HCEC 1CT (cell line): ENCODE data around the gene STK24.

Experiments used
- DNase-seq: peaks from one replicate; pipeline ENCODE4 v3.0.0-alpha.2; 2017

The STK24 gene

DNA sequence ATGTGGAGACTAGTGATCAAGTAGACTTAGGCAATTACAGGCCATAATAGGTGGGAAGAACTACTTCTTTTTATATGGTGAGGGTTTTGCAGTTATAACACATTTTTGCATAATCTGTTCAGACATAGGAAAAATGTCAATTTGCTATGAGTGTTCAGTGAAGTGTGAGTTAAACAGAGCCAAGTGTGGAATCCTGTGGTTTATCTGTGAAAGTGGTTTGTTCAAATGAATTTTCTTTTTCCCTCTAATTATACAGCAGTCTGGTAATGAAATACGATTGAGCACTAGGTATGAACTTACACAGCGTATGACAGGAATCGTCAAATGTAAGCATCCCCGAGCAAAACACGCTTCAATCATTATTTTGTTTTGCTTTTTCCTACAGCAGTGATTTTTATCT is 178.3 kb downstream of the STK24 start:
- DNase-seq, result no peak

DNA sequence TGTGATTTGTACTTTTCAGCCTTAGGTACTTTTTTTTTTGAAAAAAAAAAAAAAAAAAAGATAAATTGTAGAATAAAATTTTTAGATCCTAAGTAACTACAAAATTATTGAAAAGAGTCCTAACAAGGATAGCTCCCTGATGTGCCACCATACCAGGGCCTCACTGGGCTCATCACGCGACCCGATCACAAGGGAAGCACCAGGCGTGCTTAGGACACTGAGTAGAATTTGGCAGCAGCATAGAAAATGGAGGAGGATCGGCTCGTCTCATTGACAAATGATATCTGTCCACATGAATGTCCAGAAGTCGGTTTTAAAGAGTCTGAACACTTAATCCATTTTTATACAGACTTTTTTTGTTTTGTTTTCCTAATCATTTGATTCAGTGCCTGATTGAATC is 179.0 kb downstream of the STK24 start:
- no peak for DNase-seq

DNA sequence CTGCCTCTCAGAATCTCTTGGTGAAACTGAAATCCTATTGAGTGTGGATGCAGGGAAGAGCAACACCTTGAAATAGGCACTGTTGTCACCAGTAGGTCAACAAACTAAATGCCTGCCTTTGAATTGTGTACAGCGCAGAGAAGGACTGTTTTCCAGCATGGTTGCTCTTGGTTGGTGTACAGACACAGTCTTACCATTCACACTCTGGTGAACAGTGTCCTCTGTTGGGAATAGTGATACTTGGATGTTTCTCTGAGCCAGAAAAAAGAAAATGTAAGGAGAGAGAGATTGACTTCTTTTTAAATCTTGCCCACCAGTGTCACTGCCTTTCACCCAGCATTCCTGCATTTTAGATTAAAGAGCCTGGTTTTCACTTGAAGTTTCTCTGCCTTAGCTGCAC is 179.7 kb downstream of the STK24 start:
- DNase-seq, result no peak

- DNase-seq, result no peak
Observed at GRCh38 chr13:98396071-98396710, 180.7 kb downstream of the STK24 start.
